ENCODE results near the gene PCNX1. TPM values are rescaled to one million over a fixed set of nuclear protein-coding genes. Genes with fewer than 3 reads are reported as not detected.
"Not testable (repeated sequence)": the region's sequence is repeated elsewhere in the genome, so short reads cannot be mapped to it uniquely, and the experiment has no call there.

Gene PCNX1
- total RNA-seq, 1 donor from 2014 or later, result 37.9 TPM

- no peak overlapping the region for H3K27ac Mint-ChIP-seq
- H3K9me3 Mint-ChIP-seq, result peaks cover 4% of the 10 kb centered on the region
- H3K27me3 Mint-ChIP-seq, result no peaks in the 10 kb centered on the region
- no peak for TF ChIP-seq CTCF (conservative IDR thresholded peaks at IDR 0.05)
- peaks cover 42% of the 10 kb centered on the region for H3K36me3 Mint-ChIP-seq
- no peak overlapping the region for H3K4me3 Mint-ChIP-seq
- no peaks in the 10 kb centered on the region for H3K4me1 Mint-ChIP-seq (ENCODE audit: unreplicated experiment)
- no peak for DNase-seq (ENCODE audit: extremely low spot score, unreplicated experiment)
Measured at GRCh38 chr14:71061458-71061857, 154.2 kb downstream of the PCNX1 start.

- no peak for DNase-seq (ENCODE audit: extremely low spot score, unreplicated experiment)
- no peaks in the 10 kb centered on the region for H3K27me3 Mint-ChIP-seq
- no peaks in the 10 kb centered on the region for H3K4me1 Mint-ChIP-seq (ENCODE audit: unreplicated experiment)
- no peak overlapping the region for H3K4me3 Mint-ChIP-seq
- TF ChIP-seq CTCF (conservative IDR thresholded peaks at IDR 0.05), result no peak
- H3K36me3 Mint-ChIP-seq, result peaks cover 54% of the 10 kb centered on the region
- H3K9me3 Mint-ChIP-seq, result peaks cover 4% of the 10 kb centered on the region
- no peak overlapping the region for H3K27ac Mint-ChIP-seq
Measured at GRCh38 chr14:71062581-71063303, 155.5 kb downstream of the PCNX1 start.

- H3K27ac Mint-ChIP-seq, result no peak overlapping the region
- DNase-seq (ENCODE audit: extremely low spot score, unreplicated experiment), result no peak
- peaks cover 49% of the 10 kb centered on the region for H3K36me3 Mint-ChIP-seq
- peaks cover 4% of the 10 kb centered on the region for H3K9me3 Mint-ChIP-seq
- H3K4me3 Mint-ChIP-seq, result no peak overlapping the region
- H3K4me1 Mint-ChIP-seq (ENCODE audit: unreplicated experiment), result no peaks in the 10 kb centered on the region
- H3K27me3 Mint-ChIP-seq, result no peaks in the 10 kb centered on the region
- TF ChIP-seq CTCF (conservative IDR thresholded peaks at IDR 0.05), result no peak
Measured at GRCh38 chr14:71063351-71063750, 156.1 kb downstream of the PCNX1 start.

- peaks cover 49% of the 10 kb centered on the region for H3K36me3 Mint-ChIP-seq
- not testable (repeated sequence) for H3K27me3 Mint-ChIP-seq; H3K9me3 Mint-ChIP-seq; DNase-seq (ENCODE audit: extremely low spot score, unreplicated experiment); H3K27ac Mint-ChIP-seq; H3K4me3 Mint-ChIP-seq; H3K4me1 Mint-ChIP-seq (ENCODE audit: unreplicated experiment)
Measured at GRCh38 chr14:71064747-71065146, 157.5 kb downstream of the PCNX1 start.

- TF ChIP-seq CTCF (conservative IDR thresholded peaks at IDR 0.05), result no peak
- H3K4me3 Mint-ChIP-seq, result no peak overlapping the region
- H3K4me1 Mint-ChIP-seq (ENCODE audit: unreplicated experiment), result peaks cover 8% of the 10 kb centered on the region
- H3K27me3 Mint-ChIP-seq, result no peaks in the 10 kb centered on the region
- H3K36me3 Mint-ChIP-seq, result peaks cover 61% of the 10 kb centered on the region
- H3K9me3 Mint-ChIP-seq, result peaks cover 9% of the 10 kb centered on the region
- no peak for DNase-seq (ENCODE audit: extremely low spot score, unreplicated experiment)
- H3K27ac Mint-ChIP-seq, result no peak overlapping the region
Measured at GRCh38 chr14:71070169-71070568, 162.9 kb downstream of the PCNX1 start.

GRCh38 chr14:71071042-71071441 lies 163.8 kb downstream of the PCNX1 start:
- Mint-ChIP-seq H3K9me3 (peaks cover 6% of the 10 kb centered on the region), H3K27ac (peak overlapping the region; percentile 50), H3K36me3 (peaks cover 56% of the 10 kb centered on the region), H3K4me3 (no peak overlapping the region), H3K4me1 (ENCODE audit: unreplicated experiment) (peaks cover 8% of the 10 kb centered on the region), H3K27me3 (no peaks in the 10 kb centered on the region)
- DNase-seq (ENCODE audit: extremely low spot score, unreplicated experiment), result no peak
- TF ChIP-seq CTCF (conservative IDR thresholded peaks at IDR 0.05), result no peak
